HepG2 (cell line): ENCODE data around the gene TMEM200B. TPM values are rescaled to one million over a fixed set of nuclear protein-coding genes. Genes with fewer than 3 reads are reported as not detected.

Experiments used
- ATAC-seq: fragments of 200-7000 bp; cut with Tn5 transposase; 3 replicates; pipeline ENCODE4 v1.9.1; 2020; ENCODE audit warnings: mild to moderate bottlenecking, moderate library complexity
- BruUV-seq: library from RNA; stranded (reverse); fragments of 400-500 nt; replicated peaks from 2 replicates; lab custom pipeline; 2021; lab: Mats Ljungman, UMichigan
- CTCF ChIA-PET: fragments of 300-600 bp; formaldehyde crosslinking; extraction: SDS; loops from one replicate; lab custom pipeline; 2021; ENCODE audit warnings: low total read pairs, inconsistent platforms, low intra/inter-chr PET ratio; lab: Yijun Ruan, JAX
- POLR2A ChIA-PET: fragments of 350-600 bp; sonication (Branson Sonifier 250); formaldehyde crosslinking; loops from one replicate; lab custom pipeline; 2020; ENCODE audit warnings: antibody characterized with exemption, inconsistent platforms; lab: Yijun Ruan, JAX
- DNase-seq: peaks from one replicate; pipeline ENCODE4 v3.0.0-alpha.2; 2015; ENCODE audit warnings: low spot score
- FAIRE-seq: peaks from 3 replicates; lab custom pipeline; 2011; peaks lifted over from hg19 to GRCh38; lab: Jason Lieb, UNC
- H2AFZ ChIP-seq: one replicate; pipeline ENCODE4 v1.6.1; 2011; ENCODE audit warnings: low read length, inconsistent platforms
- H3K27ac ChIP-seq: fragments of 300-600 bp; 3 replicates; pipeline ENCODE4 v1.8.0; 2011; ENCODE audit warnings: mixed run types, mild to moderate bottlenecking, mixed read lengths, low read length, inconsistent platforms; ENCODE audit not compliant: insufficient read depth; ENCODE audit errors: extremely low read length
- H3K27me3 ChIP-seq, 2 experiments: fragments of 200-600 bp in 1 of 2; 2 replicates in 1 of 2; 3 replicates in 1 of 2; pipeline versions ENCODE4 v1.6.0 to v1.8.0; 2011; ENCODE audit warnings: low read length in 2 of 2, mild to moderate bottlenecking in 2 of 2, moderate library complexity in 2 of 2, inconsistent platforms in 1 of 2; ENCODE audit not compliant: insufficient read depth in 2 of 2, control insufficient read depth in 1 of 2
- H3K36me3 ChIP-seq, 2 experiments: fragments of 200-600 bp in 1 of 2; replicated peaks in 1 of 2; 2 replicates in 1 of 2; 3 replicates in 1 of 2; pipeline versions ENCODE4 v1.5.1 to v1.8.0; 2011; ENCODE audit warnings: low read length in 2 of 2, inconsistent platforms in 1 of 2; ENCODE audit not compliant: insufficient read depth in 2 of 2, control insufficient read depth in 1 of 2
- H3K4me1 ChIP-seq: 2 replicates; pipeline ENCODE4 v1.5.1; 2012; ENCODE audit warnings: low read length, inconsistent platforms; ENCODE audit not compliant: insufficient read depth
- H3K4me2 ChIP-seq: 2 replicates; pipeline ENCODE4 v1.6.0; 2011; ENCODE audit warnings: low read depth, low read length, inconsistent platforms
- H3K4me3 ChIP-seq, 3 experiments: fragments of 200-600 bp in 1 of 3; sonication (generic), shearing (Covaris generic) in 1 of 3; replicated peaks in 1 of 3; 2 replicates each; pipeline ENCODE4 v1.5.1; 2011 to 2016; ENCODE audit warnings: low read length in 3 of 3, inconsistent platforms in 2 of 3, low read depth in 2 of 3, mild to moderate bottlenecking in 2 of 3, control low read depth in 1 of 3, mixed read lengths in 1 of 3; ENCODE audit not compliant: insufficient read depth in 1 of 3
- H3K79me2 ChIP-seq: one replicate; pipeline ENCODE4 v1.6.1; 2011; ENCODE audit warnings: low read length, inconsistent platforms; ENCODE audit not compliant: insufficient read depth
- H3K9ac ChIP-seq: 2 replicates; pipeline ENCODE4 v1.6.0; 2011; ENCODE audit warnings: mild to moderate bottlenecking, low read depth, low read length, inconsistent platforms; ENCODE audit not compliant: insufficient read depth
- H3K9me3 ChIP-seq: 2 replicates; pipeline ENCODE4 v1.5.1; 2012; ENCODE audit warnings: mild to moderate bottlenecking, low read length
- H4K20me1 ChIP-seq: 2 replicates; pipeline ENCODE4 v1.6.0; 2011; ENCODE audit warnings: inconsistent platforms, mild to moderate bottlenecking, low read length, moderate library complexity; ENCODE audit not compliant: insufficient read depth
- ATF2 ChIP-seq: sonication (generic); formaldehyde crosslinking; IDR thresholded peaks from 2 replicates; pipeline ENCODE4 v1.4.0; 2020; ENCODE audit warnings: missing genetic modification reagents
- PHF8 ChIP-seq: sonication (generic); formaldehyde crosslinking; IDR thresholded peaks from 2 replicates; pipeline ENCODE4 v1.5.0; 2020; ENCODE audit warnings: missing genetic modification reagents
- SMYD3 ChIP-seq: sonication (generic); formaldehyde crosslinking; IDR thresholded peaks from 2 replicates; pipeline ENCODE4 v1.8.1; 2023; ENCODE audit warnings: mild to moderate bottlenecking, missing genetic modification reagents
- ZBTB4 ChIP-seq: sonication (generic); formaldehyde crosslinking; IDR thresholded peaks from 2 replicates; pipeline ENCODE4 v1.4.0; 2020; ENCODE audit warnings: missing genetic modification reagents, mild to moderate bottlenecking, borderline replicate concordance
- ZNF547 ChIP-seq: sonication (generic); formaldehyde crosslinking; IDR thresholded peaks from 2 replicates; pipeline ENCODE4 v1.5.1; 2020; ENCODE audit warnings: mild to moderate bottlenecking, missing genetic modification reagents
- ZNF614 ChIP-seq: IDR thresholded peaks from 2 replicates; pipeline ENCODE4 v1.6.1; 2018; ENCODE audit warnings: missing biosample characterization, missing genetic modification reagents, inconsistent platforms, borderline replicate concordance
- WGBS: methylation state at CpG from one replicate; pipeline ENCODE4 v1.1.6; 2017; ENCODE audit warnings: low lambda C conversion rate; 5-methylcytosine and 5-hydroxymethylcytosine counted together
- in situ Hi-C: cut with HindIII; loops from 2 replicates; pipeline ENCODE4 v1.10.0; 2017; ENCODE audit warnings: low pct_unique_long_range_greater_than_20kb; ENCODE audit not compliant: extremely low pct_ligation_motif_present
- intact Hi-C: fragments of 100-400 bp; cut with micrococcal nuclease; formaldehyde crosslinking; loops from one replicate; pipeline ENCODE4 v1.10.0; 2022; ENCODE audit not compliant: unreplicated experiment
- polyA plus RNA-seq, 8 experiments: library from polyadenylated mRNA; depleted of rRNA in 3 of 8; stranded (reverse) in 7 of 8; unstranded in 1 of 8; fragments of >200 nt; fragmentation: Illumina TruSeq in 4 of 8; extraction: Trizol in 4 of 8; gene quantifications; 2 replicates each; pipeline versions ENCODE4 v1.2.1 to v1.2.3, GENCODE V29; 2011 to 2016; ENCODE audit warnings: low read depth in 4 of 8, missing spikeins in 1 of 8, mixed read lengths in 1 of 8; ENCODE audit not compliant: insufficient read depth in 1 of 8
- total RNA-seq, 5 experiments: library from RNA; depleted of rRNA; stranded (reverse); fragments of >200 nt; fragmentation: Illumina TruSeq; extraction: Trizol; gene quantifications; 2 replicates each; pipeline ENCODE4 v1.2.3, GENCODE V29; 2016; ENCODE audit warnings: low read depth in 1 of 5

TMEM200B gene
- total and polyA plus RNA-seq, 2 of the 13 experiments (the other 11 are each of a cell fraction or from before 2014, with no cell fraction given): 1.1 to 1.4 TPM

- no peak for TF ChIP-seq ZBTB4
- TF ChIP-seq ATF2: no peak
- TF ChIP-seq SMYD3 (CRISPR knock-in tag): no peak
These were observed 23.2 kb downstream of the TMEM200B start (continued) for GRCh38 chr1:29100487-29100886.

- FAIRE-seq: no peak
- no peak for ATAC-seq
These were observed 24.4 kb downstream of the TMEM200B start for GRCh38 chr1:29099286-29099685.

More at GRCh38 chr1:29099286-29099685, 24.4 kb downstream of the TMEM200B start:
- Histone ChIP-seq H3K4me3 (no peak overlapping the region), H3K79me2 (no peaks in the 10 kb centered on the region), H3K9me3 (no peaks in the 10 kb centered on the region), H2AFZ (no peak overlapping the region), H3K27me3 (no peaks in the 10 kb centered on the region), H3K27ac (no peak overlapping the region), H3K4me2 (no peak overlapping the region), H3K4me1 (no peaks in the 10 kb centered on the region), H3K36me3 (peaks cover 5 to 43% of the 10 kb centered on the region in 2 experiments; a peak in 4 of 5 replicates), H4K20me1 (no peaks in the 10 kb centered on the region), H3K9ac (no peak overlapping the region)
- WGBS: 71% methylated on average over 4 of the region's 4 CpGs
- in situ Hi-C loops: no loop called here
- TF ChIP-seq ZNF547 (CRISPR knock-in tag) (no peak), ZNF614 (CRISPR knock-in tag) (no peak), PHF8 (no peak)
- ChIA-PET CTCF (no interaction called here), POLR2A (no interaction called here)
- BruUV-seq: no TSS peak
- intact Hi-C loops: no loop called here
- DNase-seq: no peak
